Lung microvascular endothelial cell (primary cell): ENCODE results near the gene PTPN23. TPM values are rescaled to one million over a fixed set of nuclear protein-coding genes. Genes with fewer than 3 reads are reported as not detected.

Source experiments
- DNase-seq, 2 donors: peaks; one replicate each; pipeline versions ENCODE4 v3.0.0 to v3.0.0-alpha.2; 2010; ENCODE audit warnings: low read depth in 2 of 2
- total RNA-seq: library from RNA; depleted of rRNA; stranded (reverse); fragments of >200 nt; gene quantifications from 2 replicates; pipeline ENCODE4 v1.2.1, GENCODE V29; 2014

Gene PTPN23
- total RNA-seq, 1 donor from 2014 or later = 14.1 TPM

DNA sequence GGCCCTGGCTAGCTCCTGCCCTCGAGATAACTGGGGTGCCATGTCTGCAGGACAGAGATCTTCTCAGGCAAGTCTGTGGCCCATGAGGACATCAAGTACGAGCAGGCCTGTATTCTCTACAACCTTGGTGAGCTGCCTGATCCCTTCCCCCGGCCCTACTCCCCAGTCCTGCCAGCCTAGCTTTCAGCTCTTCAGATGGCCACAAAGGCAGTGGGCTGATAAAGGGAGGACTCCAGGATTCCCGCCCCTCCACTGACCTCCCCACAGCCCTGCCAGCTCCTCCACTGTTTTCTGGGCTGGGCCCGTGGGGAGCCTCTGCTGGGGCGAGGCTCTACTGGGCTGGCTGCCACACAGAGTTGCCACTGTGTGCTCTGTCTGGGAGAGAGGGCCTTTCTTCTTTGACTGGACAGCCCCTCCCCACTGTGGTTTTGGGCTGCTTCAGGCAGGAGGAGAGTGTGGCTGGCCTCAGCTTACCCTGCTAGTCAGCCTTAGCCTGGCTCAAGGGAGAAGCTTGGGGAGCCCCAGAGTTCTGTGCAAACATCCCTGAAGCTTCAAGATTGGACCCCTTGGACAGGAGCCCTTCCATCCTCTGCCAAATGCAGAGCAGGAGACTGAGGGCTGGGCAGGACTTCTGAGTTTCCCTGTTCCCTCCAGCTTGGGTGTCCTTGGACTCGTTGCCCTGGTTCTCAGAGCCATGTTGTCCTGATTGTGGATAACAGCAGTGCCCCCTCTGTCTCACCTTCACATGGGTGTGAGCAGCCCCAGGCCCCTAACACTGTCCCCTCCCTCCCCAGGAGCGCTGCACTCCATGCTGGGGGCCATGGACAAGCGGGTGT, 24.4 kb downstream of the PTPN23 start:
- no peak for DNase-seq

DNA sequence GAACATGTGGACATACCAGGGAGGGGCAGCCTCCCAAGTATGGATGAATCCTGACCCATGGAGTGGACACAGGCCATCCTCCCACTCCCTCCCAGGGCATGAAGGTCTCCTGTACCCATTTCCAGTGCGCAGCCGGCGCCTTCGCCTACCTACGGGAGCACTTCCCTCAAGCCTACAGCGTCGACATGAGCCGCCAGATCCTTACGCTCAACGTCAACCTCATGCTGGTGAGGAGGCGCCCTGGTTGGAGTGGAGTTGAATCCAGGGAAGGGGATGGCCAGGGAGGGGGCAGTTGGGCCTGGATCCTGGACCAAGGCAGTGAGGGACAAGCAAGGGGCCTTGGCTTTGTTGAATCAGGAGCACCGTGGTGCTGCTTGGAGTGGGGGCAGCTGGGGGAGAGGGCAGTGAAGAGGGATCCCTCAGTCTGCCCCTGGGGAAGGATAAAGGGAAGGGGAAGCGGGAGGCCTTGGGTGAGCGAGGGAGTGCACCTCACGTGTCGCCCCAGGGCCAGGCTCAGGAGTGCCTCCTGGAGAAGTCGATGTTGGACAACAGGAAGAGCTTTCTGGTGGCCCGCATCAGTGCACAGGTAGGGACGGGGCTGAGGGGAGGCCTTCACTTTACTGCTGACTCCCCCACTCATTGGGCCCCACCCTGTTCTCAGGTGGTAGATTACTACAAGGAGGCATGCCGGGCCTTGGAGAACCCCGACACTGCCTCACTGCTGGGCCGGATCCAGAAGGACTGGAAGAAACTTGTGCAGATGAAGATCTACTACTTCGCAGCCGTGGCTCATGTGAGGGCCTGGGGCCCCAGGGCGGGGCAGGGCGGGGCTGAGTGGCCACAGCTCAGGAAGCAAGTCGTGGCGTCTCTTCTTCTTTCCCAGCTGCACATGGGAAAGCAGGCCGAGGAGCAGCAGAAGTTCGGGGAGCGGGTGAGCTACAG, 25.3 kb downstream of the PTPN23 start:
- no peak for DNase-seq

DNA sequence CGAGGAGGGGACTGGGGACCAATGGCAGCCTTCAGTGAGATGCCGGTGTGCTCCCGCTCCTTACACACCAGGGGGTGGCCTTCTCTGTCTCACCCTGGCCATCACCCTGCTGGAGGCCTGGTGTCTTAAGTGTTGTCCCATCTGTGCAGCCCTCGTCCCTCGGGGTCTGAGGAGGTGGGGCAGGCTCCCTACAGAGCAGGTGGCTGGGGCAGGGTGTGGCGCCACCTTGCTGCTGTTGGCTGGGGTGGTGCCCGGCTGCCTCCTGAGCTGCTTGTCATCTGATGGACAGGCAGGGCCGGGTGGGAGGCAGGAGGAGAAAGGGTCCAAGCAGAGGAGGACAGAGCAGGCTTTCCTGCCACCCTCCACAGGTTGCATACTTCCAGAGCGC, 25.9 kb downstream of the PTPN23 start:
- DNase-seq = no peak

DNA sequence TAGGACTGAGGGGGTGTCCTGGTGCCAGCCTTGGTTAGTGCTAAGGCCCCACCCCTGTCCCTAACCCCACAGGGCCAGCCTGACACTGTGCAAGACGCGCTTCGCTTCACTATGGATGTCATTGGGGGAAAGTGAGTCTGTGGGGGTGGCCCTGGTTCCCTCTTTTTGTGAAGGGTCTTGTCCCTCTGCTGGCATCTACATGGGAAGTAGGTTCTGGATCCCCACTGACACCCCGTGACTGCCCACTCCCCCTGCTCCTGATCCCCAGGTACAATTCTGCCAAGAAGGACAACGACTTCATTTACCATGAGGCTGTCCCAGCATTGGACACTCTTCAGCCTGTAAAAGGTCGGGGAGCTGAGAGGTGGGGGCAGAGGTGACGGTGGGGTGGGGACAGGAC, 26.4 kb downstream of the PTPN23 start:
- DNase-seq = no peak

DNA sequence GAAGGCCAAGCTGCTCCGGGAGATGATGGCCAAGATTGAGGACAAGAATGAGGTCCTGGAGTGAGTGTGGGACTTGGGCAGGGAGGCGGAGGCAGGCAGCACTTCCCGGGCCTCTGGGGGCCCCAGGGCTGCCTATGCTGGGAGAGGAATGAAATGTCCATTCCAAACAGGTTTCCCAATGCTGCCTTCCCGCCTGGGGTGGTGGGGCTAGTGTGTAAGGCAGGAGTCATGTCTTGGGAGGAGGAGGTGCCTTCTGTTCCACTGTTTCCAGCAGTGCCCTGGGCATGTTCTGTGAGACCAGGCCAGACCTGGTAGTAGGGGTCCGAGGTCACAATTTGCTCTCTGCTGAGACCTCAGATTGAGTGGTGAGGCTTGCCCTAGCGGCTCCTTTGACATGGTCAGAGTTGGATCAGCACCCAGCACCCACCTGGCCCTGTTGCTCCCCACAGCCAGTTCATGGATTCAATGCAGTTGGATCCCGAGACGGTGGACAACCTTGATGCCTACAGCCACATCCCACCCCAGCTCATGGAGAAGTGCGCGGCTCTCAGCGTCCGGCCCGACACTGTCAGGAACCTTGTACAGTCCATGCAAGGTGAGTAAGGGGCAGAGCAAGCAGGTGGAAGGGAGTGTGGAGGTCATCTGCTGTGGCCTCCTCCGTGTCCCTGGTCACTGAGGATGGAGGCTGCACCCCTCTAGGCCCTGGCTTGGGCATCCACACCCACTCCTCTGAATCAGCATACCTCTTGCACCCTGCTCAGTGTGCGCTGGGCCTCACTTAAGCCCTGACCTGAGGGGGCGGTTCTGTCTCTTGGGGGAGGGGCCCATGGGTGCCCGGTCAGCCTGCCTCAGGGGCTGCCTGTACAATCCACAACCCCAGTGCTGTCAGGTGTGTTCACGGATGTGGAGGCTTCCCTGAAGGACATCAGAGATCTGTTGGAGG, 27.3 kb downstream of the PTPN23 start:
- DNase-seq = no peak

DNA sequence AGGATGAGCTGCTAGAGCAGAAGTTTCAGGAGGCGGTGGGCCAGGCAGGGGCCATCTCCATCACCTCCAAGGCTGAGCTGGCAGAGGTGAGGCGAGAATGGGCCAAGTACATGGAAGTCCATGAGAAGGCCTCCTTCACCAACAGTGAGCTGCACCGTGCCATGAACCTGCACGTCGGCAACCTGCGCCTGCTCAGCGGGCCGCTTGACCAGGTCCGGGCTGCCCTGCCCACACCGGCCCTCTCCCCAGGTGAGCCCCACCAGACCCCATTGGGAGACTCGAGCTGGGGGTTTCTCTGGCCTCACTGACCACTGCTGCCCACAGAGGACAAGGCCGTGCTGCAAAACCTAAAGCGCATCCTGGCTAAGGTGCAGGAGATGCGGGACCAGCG, 28.0 kb downstream of the PTPN23 start:
- no peak for DNase-seq

DNA sequence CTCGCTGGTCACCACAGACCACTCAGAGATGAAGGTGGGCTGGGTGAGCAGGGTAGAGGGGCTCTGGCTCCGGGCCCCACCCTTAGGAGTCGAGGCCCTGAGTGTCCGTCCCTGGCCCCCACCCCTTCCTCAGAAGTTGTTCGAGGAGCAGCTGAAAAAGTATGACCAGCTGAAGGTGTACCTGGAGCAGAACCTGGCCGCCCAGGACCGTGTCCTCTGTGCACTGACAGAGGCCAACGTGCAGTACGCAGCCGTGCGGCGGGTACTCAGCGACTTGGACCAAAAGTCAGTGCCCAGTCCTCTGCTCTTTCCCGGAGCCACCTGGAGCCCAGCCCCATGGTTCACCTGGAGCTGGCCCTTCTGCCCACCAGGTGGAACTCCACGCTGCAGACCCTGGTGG, 28.5 kb downstream of the PTPN23 start:
- DNase-seq = no peak

DNA sequence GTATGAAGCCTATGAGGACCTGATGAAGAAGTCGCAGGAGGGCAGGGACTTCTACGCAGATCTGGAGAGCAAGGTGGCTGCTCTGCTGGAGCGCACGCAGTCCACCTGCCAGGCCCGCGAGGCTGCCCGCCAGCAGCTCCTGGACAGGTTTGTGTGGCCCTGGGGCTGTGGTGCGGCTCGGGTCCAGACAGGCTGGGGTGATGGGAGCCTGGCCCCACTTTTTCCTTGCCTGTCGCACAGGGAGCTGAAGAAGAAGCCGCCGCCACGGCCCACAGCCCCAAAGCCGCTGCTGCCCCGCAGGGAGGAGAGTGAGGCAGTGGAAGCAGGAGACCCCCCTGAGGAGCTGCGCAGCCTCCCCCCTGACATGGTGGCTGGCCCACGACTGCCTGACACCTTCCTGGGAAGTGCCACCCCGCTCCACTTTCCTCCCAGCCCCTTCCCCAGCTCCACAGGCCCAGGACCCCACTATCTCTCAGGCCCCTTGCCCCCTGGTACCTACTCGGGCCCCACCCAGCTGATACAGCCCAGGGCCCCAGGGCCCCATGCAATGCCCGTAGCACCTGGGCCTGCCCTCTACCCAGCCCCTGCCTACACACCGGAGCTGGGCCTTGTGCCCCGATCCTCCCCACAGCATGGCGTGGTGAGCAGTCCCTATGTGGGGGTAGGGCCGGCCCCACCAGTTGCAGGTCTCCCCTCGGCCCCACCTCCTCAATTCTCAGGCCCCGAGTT, 29.0 kb downstream of the PTPN23 start:
- DNase-seq = no peak

DNA sequence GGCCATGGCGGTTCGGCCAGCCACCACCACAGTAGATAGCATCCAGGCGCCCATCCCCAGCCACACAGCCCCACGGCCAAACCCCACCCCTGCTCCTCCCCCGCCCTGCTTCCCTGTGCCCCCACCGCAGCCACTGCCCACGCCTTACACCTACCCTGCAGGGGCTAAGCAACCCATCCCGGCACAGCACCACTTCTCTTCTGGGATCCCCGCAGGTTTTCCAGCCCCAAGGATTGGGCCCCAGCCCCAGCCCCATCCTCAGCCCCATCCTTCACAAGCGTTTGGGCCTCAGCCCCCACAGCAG, 29.5 kb downstream of the PTPN23 start:
- no peak for DNase-seq

DNA sequence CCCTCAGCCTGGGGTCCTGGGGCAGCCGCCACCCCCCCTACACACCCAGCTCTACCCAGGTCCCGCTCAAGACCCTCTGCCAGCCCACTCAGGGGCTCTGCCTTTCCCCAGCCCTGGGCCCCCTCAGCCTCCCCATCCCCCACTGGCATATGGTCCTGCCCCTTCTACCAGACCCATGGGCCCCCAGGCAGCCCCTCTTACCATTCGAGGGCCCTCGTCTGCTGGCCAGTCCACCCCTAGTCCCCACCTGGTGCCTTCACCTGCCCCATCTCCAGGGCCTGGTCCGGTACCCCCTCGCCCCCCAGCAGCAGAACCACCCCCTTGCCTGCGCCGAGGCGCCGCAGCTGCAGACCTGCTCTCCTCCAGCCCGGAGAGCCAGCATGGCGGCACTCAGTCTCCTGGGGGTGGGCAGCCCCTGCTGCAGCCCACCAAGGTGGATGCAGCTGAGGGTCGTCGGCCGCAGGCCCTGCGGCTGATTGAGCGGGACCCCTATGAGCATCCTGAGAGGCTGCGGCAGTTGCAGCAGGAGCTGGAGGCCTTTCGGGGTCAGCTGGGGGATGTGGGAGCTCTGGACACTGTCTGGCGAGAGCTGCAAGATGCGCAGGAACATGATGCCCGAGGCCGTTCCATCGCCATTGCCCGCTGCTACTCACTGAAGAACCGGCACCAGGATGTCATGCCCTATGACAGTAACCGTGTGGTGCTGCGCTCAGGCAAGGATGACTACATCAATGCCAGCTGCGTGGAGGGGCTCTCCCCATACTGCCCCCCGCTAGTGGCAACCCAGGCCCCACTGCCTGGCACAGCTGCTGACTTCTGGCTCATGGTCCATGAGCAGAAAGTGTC, 30.2 kb downstream of the PTPN23 start:
- no peak for DNase-seq

DNA sequence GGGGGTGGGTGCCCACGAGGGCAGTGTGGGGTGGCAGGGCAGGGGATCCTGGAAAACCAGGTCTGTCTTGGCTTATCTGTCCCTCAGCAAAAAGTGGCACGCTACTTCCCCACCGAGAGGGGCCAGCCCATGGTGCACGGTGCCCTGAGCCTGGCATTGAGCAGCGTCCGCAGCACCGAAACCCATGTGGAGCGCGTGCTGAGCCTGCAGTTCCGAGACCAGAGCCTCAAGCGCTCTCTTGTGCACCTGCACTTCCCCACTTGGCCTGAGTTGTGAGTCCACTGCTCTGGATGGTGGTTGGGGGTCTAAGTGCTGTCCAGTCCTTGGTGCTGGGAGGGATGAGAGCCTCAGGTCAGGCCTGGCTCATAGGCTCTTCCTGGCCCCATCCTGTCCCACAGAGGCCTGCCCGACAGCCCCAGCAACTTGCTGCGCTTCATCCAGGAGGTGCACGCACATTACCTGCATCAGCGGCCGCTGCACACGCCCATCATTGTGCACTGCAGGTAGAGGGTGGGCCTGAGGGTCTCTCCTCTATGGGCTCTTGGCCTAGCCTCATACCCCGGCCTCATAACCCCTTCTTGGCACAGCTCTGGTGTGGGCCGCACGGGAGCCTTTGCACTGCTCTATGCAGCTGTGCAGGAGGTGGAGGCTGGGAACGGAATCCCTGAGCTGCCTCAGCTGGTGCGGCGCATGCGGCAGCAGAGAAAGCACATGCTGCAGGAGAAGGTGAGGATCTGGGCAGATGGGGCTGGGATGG, 31.1 kb downstream of the PTPN23 start:
- DNase-seq = no peak

DNA sequence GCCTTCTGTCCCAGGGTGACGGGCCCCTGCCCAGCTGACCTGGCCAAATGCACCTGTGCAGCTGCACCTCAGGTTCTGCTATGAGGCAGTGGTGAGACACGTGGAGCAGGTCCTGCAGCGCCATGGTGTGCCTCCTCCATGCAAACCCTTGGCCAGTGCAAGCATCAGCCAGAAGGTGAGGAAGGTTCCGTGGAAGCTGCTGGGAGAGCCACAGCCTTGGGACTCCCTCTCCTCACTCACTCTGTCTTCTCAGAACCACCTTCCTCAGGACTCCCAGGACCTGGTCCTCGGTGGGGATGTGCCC, 31.6 kb downstream of the PTPN23 start:
- no peak for DNase-seq

DNA sequence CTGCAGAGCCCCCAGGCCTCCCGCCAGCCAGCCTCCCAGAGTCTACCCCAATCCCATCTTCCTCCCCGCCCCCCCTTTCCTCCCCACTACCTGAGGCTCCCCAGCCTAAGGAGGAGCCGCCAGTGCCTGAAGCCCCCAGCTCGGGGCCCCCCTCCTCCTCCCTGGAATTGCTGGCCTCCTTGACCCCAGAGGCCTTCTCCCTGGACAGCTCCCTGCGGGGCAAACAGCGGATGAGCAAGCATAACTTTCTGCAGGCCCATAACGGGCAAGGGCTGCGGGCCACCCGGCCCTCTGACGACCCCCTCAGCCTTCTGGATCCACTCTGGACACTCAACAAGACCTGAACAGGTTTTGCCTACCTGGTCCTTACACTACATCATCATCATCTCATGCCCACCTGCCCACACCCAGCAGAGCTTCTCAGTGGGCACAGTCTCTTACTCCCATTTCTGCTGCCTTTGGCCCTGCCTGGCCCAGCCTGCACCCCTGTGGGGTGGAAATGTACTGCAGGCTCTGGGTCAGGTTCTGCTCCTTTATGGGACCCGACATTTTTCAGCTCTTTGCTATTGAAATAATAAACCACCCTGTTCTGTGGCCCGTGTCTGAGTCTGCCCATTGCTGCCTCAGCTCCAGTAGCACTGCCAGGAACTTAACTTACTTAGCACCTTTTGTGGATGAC, 32.2 kb downstream of the PTPN23 start:
- DNase-seq = no peak

DNA sequence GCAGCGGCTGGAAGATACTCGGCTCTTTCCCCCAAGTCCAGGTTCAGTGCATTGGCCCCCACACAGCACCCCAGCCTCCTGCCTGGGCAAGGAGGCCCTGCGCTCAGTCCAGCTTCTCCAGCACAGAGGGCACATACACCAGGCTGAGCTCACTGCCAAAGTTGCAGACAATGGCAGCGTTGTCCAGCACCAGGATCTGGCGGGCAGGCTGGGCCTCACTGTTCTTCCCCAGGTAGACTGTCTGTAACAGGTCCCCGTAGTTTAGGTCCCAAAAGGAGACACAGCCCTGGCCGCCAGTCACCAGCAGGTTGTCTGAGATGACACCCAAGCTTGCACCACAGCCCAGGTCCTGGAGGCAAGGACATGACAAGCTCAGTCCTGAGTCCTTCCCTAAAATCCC, 32.9 kb downstream of the PTPN23 start:
- no peak for DNase-seq

DNA sequence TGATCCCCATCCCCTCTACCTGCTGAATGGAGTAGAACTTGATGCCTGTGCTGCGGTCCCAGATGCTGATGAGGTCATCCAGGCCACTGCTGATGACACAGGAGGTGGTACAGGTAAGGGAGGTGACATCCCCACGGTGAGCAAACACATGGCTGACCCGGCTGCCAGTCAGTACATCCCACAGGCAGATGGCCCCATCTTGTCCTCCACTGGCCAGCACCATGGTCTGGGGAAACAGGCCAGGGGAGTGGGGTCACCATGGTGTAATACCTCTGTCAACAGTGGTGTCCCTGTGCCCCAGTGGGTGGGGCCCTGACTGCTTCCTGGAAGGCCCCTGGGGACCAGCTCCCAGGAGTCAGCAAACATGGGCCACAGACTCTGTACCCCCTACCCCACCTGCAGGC, 33.3 kb downstream of the PTPN23 start:
- DNase-seq = no peak

DNA sequence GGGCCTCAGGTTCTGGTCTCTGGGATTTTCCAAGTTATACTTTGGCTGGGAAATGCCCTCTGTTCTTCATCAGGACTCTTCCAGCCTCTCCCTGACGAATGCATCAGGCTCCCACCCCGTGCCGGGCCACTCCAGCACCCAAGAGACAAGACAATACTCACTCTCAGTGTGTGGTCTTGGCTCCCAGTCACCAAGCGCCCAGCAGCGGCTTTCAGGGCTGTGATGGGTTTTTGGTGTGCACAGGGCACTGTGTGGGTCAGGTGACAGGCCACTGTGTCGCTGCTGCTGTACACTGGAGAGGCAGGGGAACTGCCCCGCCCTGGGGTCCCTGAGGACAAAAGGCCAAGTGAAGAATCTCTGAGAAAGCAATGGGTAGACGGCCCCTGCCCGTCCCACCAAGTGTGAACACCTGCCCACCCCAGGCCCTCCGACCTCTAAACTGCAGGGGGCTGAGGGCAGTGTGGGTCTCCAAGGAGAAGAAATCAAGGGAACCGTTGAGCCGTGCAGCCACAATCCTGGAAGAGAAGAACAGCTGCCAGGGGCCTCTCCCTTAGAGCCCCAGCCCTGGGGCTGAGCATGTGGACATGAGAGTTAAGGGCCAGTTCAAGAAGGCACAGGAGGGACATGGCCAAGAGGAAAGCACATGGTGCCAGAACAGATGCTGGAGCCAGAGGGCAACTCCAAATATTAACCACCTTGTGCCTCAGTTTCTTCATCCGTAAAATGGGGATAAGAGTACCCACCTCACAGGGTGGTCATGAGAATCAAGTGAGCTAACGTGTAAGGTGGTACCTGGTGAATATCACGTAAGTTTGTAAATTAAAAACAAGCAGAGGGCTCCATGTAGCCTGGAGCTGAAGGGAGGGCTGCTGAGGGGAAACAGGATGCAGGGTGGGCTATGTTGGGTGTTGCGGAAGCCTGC, 34.1 kb downstream of the PTPN23 start:
- no peak for DNase-seq

DNA sequence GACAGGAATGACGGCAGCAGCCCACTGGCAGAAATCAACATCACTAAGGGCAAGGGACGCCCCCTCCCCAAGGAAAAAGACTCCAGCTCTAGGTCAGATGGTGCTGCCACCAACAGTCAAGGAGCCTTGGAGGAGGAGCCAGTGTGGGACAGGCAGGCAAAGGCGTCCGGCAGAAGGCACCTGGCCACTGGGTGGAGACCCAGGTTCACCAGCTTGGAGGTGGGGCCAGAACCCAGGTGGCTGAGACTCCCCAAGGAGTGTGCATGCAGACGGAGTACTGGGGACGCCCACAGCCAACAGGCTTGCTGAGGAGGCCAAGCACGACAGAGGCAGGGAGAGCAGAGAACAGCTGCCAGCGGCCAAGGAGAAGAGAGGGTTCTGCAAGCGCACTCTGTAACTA, 35.2 kb downstream of the PTPN23 start:
- DNase-seq = no peak
